Measurements from ENCODE around the gene PRR5. TPM values are rescaled to one million over a fixed set of nuclear protein-coding genes. Genes with fewer than 3 reads are reported as not detected.

PRR5 gene
- total and polyA plus RNA-seq, 2 donors (not counting 1 experiment from before 2014, with no cell fraction given): 18.4 to 36.1 TPM

DNA sequence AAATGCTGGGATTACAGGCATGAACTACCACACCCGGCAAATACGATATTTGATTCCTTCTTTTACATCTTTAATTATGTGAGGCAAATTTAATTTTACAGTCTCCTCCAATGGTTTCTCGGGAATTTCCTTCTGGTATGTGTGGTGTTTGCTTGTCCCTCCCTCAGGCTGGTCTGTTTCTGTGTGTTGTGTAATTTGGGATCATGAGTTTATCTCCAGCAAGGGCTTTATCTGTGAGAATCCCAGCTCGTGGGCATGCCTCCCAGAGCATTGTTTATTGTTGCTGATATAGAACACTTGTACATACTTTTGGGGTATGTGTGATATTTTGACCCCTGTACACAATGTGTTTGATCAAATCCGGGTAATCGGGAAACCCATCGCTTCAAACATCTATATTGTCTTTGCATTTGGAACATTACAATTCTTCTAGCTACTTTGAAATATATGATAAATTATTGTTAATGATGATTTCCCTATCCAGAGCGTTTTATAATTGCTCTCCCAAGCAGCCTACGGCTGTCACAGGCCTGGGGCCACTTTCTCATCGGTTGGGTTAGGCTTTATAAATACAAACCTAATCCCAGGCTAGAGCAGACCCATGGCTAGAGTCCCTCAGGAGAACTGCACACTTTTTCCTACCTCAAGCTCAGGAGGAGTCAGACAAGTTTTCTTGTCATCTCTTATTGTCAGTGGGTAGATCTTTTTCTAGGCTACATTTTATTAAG lies 15.0 kb upstream of the PRR5 start:
- Histone ChIP-seq H3K9me3 (ENCODE audit: control extremely low read depth in 1 of 3, control insufficient read depth in 2 of 3, insufficient read depth in 1 of 3, low read length in 2 of 3) (no peaks in the 10 kb centered on the region), H3K4me2 (replicated peaks; ENCODE audit: low read depth, low read length, poor library complexity, severe bottlenecking) (no peak overlapping the region), H3K36me3 (replicated peaks in 1 of 2; ENCODE audit: control extremely low read depth in 1 of 2, control insufficient read depth in 1 of 2, extremely low read depth in 1 of 2, insufficient read depth in 2 of 2, low read length in 1 of 2) (no peaks in the 10 kb centered on the region), H3K27ac (ENCODE audit: low read length in 2 of 2) (no peak overlapping the region), H2AFZ (ENCODE audit: insufficient read depth, low read depth, low read length, poor library complexity, severe bottlenecking) (no peak overlapping the region), H4K20me1 (ENCODE audit: control insufficient read depth, insufficient read depth, low read length, poor library complexity, severe bottlenecking) (no peaks in the 10 kb centered on the region), H3K27me3 (replicated peaks in 1 of 4; ENCODE audit: control extremely low read depth in 1 of 4, control insufficient read depth in 3 of 4, insufficient read depth in 4 of 4, low read length in 3 of 4) (peaks cover 0 to 2% (median 0%) of the 10 kb centered on the region in 4 experiments), H3K4me3 (ENCODE audit: control extremely low read depth in 1 of 5, extremely low read depth in 1 of 5, insufficient read depth in 1 of 5, low read depth in 2 of 5, low read length in 4 of 5) (no peak overlapping the region), H3K4me1 (ENCODE audit: control insufficient read depth in 2 of 2, insufficient read depth in 2 of 2, low read length in 2 of 2) (peaks cover 14 to 40% of the 10 kb centered on the region in 2 donors), H3K9ac (ENCODE audit: low read length) (no peak overlapping the region), H3K79me2 (ENCODE audit: control insufficient read depth, insufficient read depth, low read length) (no peaks in the 10 kb centered on the region)
- ATAC-seq (ENCODE audit: low read depth): no peak
- Mint-ChIP-seq H3K4me3 (no peak overlapping the region), H3K9me3 (ENCODE audit: insufficient read depth) (no peaks in the 10 kb centered on the region), H3K4me1 (peaks cover 23% of the 10 kb centered on the region), H3K27me3 (no peaks in the 10 kb centered on the region), H3K27ac (no peak overlapping the region)
- POLR2A ChIA-PET: no interaction called here
- CTCF ChIA-PET: interaction anchor here (1.5 to 1.6 kb wide), 2 partner anchors 11 to 14 kb away, joined by 5 to 7 read pairs; no protein-coding TSS in a partner anchor
- TF ChIP-seq EZH2 (IDR thresholded peaks at IDR 0.05; ENCODE audit: borderline replicate concordance, insufficient read depth, low read depth, low read length, poor library complexity, severe bottlenecking) (no peak), CTCF (IDR thresholded peaks at IDR 0.05) (no peak)
- no CpG with 5 or more reads among the region's 10 CpGs for WGBS (ENCODE audit: insufficient coverage)
- intact Hi-C loops (cut with micrococcal nuclease): no loop called here
- DNase-seq: no peak

GRCh38 chr22:44689173-44689572 lies 12.8 kb upstream of the PRR5 start:
- no peak overlapping the region for H3K4me2 ChIP-seq (replicated peaks; ENCODE audit: low read depth, low read length, poor library complexity, severe bottlenecking)
- intact Hi-C loops (cut with micrococcal nuclease): no loop called here

More at GRCh38 chr22:44689173-44689572, 12.8 kb upstream of the PRR5 start:
- H3K36me3 ChIP-seq (replicated peaks in 1 of 2; ENCODE audit: control extremely low read depth in 1 of 2, control insufficient read depth in 1 of 2, extremely low read depth in 1 of 2, insufficient read depth in 2 of 2, low read length in 1 of 2): no peaks in the 10 kb centered on the region
- H3K79me2 ChIP-seq (ENCODE audit: control insufficient read depth, insufficient read depth, low read length): no peaks in the 10 kb centered on the region
- POLR2A ChIA-PET: no interaction called here
- peaks cover 14 to 21% of the 10 kb centered on the region in 2 donors for H3K4me1 ChIP-seq (ENCODE audit: control insufficient read depth in 2 of 2, insufficient read depth in 2 of 2, low read length in 2 of 2)
- Mint-ChIP-seq H3K27ac (no peak overlapping the region), H3K4me3 (no peak overlapping the region), H3K9me3 (ENCODE audit: insufficient read depth) (no peaks in the 10 kb centered on the region), H3K4me1 (peaks cover 16% of the 10 kb centered on the region), H3K27me3 (no peaks in the 10 kb centered on the region)
- 94% methylated on average over 5 of the region's 10 CpGs for WGBS (ENCODE audit: insufficient coverage)
- no peaks in the 10 kb centered on the region for H4K20me1 ChIP-seq (ENCODE audit: control insufficient read depth, insufficient read depth, low read length, poor library complexity, severe bottlenecking)
- H3K4me3 ChIP-seq (ENCODE audit: control extremely low read depth in 1 of 5, extremely low read depth in 1 of 5, insufficient read depth in 1 of 5, low read depth in 2 of 5, low read length in 4 of 5): no peak overlapping the region
- CTCF ChIA-PET: interaction anchor here (1.1 to 1.3 kb wide), 3 partner anchors 10 to 48 kb away, joined by 3 to 6 read pairs (median 4); no protein-coding TSS in a partner anchor
- no peak overlapping the region for H3K27ac ChIP-seq (ENCODE audit: low read length in 2 of 2)
- DNase-seq (no peak), ATAC-seq (ENCODE audit: low read depth) (no peak)
- no peak for TF ChIP-seq EZH2 (IDR thresholded peaks at IDR 0.05; ENCODE audit: borderline replicate concordance, insufficient read depth, low read depth, low read length, poor library complexity, severe bottlenecking)
- TF ChIP-seq CTCF (IDR thresholded peaks at IDR 0.05): no peak
- H3K27me3 ChIP-seq (replicated peaks in 1 of 4; ENCODE audit: control extremely low read depth in 1 of 4, control insufficient read depth in 3 of 4, insufficient read depth in 4 of 4, low read length in 3 of 4): peaks cover 0 to 2% (median 0%) of the 10 kb centered on the region in 4 experiments
- no peaks in the 10 kb centered on the region for H3K9me3 ChIP-seq (ENCODE audit: control extremely low read depth in 1 of 3, control insufficient read depth in 2 of 3, insufficient read depth in 1 of 3, low read length in 2 of 3)
- no peak overlapping the region for H3K9ac ChIP-seq (ENCODE audit: low read length)
- no peak overlapping the region for H2AFZ ChIP-seq (ENCODE audit: insufficient read depth, low read depth, low read length, poor library complexity, severe bottlenecking)

Data from B cell (primary cell).